NCI-H1417 treated with DMSO at 0.1 percent for 48 hours (cell line): Measurements from ENCODE around the gene LAMTOR2.
"Not testable (repeated sequence)": the region's sequence is repeated elsewhere in the genome, so short reads cannot be mapped to it uniquely, and the experiment has no call there.

Experiments used
- DNase-seq: peaks from one replicate; lab custom pipeline; 2025; lab: John Stamatoyannopoulos, UW

The LAMTOR2 gene

DNA sequence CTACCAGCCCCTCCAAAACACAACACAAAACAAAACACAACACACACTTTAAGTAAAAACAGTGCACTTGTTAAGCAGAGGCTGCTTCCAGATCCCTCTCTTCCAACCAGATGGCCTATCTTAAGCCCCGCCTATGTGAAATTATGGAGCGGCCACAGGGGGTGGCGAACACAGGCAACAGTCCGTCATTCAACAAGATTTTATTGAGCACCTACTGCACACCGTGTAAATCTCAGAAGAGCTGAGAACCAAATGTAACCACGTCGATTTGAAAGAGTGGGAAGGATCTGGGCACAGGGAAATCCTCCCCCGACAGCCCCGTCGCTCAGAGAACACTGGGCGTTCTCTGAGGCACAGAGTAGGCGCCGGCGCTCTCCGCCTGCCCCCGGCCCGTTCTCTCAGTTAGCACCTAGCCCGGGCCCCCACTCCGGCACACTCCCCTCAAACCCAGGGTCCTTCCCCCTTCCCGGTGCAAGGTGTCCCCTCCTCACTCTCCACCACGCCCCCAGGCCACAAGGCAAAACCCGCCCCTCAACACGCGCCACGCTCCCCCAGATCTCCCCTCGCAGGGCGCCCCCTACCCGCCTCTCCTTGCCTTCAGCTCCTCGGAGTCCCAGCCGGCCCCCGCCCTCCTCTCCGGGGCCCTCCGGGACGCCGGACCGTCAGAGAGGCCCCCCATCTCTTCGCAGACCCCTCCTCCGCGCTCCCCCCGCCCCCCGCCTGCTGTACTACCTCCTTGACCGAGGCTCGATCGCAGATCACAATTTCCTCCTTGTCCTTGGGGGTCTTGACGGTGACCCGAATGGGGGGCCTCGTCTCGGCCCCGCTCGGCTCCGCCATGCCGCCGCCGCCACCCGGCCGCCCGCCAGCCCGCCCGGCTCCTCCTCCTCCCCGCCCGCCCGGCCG lies 1.5 kb upstream of the LAMTOR2 start:
- DNase-seq = no peak

DNA sequence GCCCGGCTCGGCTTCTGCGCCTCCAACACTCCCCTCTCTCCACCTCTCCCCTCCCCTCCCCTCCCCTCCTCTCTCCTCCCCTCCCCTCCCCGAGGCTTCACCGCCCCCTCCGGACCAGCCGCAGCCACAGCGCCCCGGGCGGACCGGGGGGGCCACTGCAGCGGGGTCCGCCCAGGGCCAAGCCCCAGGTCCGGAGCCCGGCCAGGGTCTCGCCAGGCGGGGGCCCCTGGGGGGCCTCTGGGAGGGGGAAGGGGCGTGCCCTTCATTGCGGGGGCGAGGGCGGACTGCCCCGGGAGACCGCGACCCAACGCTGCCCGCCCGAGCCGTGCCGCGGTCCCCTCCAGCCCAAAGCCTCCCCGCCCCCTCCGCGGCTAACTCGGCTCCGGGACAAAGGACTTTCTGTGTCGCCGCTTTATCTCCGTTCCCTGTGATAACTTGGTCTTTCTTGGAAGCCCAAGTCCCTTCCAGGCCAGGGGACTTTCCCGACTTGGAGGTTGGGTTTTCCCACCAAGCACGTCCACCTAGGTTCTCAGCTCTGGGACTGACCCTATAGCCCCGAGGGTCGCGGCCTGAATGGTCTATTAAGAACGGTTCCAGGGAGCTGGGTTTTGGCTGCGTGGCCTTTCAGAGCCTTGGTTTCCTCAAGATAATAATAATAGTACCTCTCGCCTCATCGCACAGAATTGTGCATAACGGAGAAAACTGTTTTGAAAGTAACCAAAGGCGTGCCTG lies 648 bp upstream of the LAMTOR2 start, which contains the start of gene UBQLN4:
TSS of gene UBQLN4 (minus strand) at position 31 of the 732 bp plus-strand sequence. CDS start 97 bp downstream, outside the sequence.
- no peak for DNase-seq

DNA sequence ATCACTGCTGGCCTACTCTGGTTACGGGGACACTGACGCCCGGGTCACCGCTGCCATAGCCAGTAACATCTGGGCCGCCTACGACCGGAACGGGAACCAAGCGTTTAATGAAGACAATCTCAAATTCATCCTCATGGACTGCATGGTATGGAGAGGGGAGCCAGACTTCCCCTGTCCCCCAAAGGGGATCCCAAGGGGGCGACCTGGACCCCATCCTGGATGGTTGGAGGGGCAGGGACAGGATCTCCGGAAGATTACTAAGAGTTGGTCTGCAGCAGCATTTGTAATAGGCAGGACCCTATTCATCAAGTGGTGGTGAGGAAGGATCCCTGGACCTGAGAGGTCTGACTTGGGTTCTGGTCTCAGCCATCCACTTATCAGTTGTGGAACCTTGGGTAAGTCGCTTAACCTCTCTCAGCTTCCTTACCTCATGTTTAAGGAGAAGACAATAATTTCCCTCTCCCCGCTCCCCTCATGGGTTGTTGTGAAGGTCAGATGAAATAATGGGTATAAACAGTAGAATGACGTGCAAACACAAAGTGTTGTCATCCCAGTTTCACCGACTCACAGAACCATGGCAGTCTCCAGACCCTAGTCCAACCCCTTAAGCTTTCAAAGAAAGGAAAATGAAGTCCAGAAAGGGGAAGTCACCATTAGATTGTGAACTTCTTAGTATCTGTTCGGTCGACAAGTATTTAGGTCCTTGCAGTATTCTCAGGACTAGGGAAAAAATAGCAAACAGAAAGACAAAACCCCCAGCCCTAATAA lies 883 bp downstream of the LAMTOR2 start:
- DNase-seq = no peak

DNA sequence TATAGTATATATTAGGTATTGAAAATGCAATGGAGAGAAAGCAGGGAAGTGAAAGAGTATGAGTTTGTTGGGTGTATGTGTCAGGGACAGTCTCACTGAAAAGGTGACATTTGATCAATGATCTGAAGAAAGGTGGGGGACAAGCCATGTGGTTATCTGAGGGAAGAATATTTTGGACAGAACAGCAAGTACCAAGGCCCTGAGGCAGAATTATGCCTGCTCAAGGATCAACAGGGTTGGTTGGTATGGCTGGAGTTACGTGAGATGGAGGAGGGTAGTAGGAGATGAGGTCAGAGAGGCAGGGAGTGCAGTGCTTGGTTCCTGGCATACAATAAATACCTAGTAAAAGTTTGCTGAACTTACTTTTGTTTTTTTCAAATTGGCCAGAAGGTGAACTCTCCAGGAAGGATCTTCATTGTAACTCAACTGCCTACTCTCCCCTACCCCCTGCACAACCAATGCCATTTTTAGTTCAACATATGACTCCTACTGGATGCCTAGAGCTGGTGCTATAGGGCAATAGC lies 1.8 kb downstream of the LAMTOR2 start:
- DNase-seq = no peak

DNA sequence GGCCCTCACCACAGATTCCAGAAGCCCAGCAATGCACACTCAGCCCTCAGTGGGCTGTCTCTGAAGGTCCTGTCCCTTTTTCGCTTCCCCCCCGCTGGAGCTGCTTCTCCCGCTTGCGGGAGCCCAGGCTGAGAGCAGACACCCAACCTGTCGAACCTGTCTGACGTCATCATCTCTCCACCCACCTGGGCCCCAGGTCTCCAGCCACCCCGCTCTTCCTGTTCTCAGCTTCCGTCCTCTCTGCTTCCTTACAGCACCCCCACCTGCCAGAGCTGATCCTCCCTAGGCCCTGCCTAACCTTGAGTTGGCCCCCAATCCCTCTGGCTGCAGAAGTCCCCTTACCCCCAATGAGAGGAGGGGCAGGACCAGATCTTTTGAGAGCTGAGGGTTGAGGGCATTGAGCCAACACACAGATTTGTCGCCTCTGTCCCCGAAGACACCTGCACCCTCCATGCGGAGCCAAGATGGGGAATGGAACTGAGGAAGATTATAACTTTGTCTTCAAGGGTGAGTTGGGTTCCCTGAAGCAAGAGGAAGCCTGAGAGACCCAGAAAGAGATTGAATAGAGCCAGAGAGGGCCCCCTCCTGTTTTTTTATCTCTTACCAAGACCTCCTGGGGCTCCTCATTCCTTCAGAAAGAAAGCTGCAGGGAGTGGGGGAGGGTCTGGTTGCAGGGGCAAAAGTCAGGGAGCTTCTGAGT lies 6.5 kb downstream of the LAMTOR2 start, which contains the start of gene RAB25:
TSS of gene RAB25 (plus strand) at position 224 of the 700 bp plus-strand sequence. CDS start at position 465, 241 bp downstream.
- no peak for DNase-seq

DNA sequence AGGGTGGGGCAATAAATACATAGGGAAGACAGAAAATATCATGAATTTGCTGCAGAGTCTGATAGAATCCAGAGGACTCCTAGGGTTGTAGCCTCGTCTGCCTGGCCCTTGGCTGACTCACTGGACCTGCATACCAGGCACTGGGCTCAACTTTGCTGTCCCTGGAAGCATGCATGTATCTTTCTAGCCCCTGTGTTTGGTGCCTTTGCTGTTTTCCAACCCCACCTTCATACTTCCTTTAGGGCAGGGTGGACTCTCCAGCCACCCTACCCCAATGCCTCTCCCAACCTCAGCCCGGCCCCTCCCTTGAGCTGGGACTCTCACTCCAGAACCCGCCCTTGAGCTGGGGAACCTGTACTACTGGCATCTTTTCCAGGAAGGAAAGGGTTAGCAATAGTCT lies 7.6 kb downstream of the LAMTOR2 start:
- DNase-seq = no peak

DNA sequence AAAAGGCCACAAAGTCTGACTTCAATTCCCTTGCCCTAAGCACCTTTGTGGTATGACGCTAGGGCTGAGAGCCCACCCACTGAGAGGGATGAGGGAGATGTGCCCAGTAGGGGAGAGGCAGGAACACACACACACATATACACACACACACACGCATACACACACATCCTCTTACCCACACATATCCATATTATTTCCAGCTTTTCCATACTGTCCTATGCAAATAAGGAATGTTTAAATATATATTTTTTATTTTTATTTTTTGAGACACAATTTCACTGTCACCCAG lies 9.4 kb downstream of the LAMTOR2 start:
- no peak for DNase-seq

DNA sequence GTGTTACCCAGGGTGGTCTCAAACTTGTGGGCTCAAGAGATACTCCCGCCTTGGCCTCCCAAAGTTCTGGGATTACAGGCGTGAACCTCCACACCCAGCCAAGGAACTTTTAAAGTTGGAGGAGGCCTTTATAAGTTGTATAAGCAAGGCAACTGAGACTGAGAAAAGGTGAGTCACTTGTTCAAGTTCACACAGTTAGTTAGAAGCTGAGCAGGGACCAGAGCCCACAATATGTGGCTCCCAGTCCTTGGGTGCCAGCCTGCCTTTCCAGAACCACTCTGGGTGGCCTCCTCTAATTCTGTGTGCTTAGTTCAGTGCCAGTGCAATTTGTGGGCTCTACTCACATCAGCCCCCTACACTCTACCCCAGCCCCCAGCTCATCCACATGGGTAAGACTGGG lies 10.0 kb downstream of the LAMTOR2 start:
- no peak for DNase-seq

DNA sequence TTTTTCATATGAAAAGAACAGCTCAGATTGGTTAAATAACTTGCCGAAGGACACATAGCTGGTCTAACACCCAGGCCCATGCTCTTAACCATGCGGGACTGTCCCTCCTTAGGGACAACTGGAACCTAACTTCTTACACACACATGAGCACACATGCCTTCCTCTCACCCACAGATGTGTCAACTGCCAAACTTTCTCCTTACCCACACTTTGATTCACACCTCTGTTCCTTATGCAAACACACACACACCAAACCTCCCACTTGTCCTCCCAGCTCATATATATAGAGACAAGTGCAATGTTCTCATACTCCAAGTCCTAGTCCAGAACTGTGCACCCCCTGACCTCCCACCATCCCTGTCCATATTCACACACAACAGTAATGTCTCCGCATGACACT lies 10.6 kb downstream of the LAMTOR2 start:
- no peak for DNase-seq

DNA sequence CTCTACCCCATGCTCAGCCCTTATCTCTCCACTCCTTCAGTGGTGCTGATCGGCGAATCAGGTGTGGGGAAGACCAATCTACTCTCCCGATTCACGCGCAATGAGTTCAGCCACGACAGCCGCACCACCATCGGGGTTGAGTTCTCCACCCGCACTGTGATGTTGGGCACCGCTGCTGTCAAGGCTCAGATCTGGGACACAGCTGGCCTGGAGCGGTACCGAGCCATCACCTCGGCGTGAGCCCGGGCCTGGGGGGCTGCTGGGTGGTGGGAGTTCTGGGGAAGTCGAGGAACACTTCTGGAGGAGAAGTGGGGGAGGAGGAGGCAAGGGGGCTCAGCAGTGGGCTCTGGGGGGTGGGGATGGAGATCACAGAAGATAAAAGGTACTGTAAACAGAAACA lies 11.3 kb downstream of the LAMTOR2 start:
- no peak for DNase-seq

DNA sequence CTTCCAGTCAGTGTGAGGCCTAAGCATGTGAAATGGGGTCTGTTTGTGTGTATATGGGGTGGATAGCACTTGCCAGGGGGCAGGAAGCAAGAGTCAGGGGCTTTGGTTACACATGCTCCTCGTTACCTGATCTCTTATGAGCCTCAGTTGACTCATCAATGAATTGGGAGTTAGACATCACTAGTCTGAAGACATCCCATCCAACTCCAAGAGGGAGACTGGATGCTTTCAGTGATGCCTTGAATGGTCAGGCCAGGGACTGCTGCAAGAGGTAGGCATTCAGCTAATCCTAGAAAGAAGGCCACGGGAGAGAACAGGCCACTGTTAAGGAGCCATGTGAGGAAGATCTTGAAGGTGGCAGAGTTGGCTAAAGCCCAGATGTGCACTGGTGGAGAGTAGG lies 12.7 kb downstream of the LAMTOR2 start:
- DNase-seq = no peak

DNA sequence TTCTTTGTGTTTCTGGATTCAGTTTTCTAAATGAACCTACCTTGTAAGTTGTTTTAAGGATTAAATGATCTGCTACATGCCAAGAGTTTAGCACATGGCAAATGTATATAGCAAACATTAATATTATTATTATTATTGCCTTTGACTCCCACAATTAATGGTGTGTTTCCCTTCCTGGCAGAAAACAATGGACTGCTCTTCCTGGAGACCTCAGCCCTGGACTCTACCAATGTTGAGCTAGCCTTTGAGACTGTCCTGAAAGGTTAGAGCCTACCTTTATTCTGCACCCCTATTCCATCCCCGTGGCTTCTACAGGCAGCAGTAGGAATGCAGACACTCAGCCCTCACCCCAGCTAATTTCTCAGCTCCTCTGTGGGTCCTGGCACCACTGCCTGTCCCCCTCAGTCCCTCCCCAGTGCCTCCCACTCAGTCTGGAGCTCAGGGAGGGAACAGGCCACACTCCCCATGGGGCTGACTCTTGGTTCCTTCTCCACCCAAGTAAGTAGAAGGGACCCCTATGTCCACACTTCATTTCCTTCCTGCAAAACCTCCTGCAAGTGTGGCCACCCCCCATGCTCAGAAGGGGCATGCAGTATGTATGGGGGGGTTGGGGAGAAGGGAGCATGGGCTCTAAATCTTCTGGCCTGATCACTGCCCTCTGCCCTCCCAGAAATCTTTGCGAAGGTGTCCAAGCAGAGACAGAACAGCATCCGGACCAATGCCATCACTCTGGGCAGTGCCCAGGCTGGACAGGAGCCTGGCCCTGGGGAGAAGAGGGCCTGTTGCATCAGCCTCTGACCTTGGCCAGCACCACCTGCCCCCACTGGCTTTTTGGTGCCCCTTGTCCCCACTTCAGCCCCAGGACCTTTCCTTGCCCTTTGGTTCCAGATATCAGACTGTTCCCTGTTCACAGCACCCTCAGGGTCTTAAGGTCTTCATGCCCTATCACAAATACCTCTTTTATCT lies 15.2 kb downstream of the LAMTOR2 start:
- no peak for DNase-seq

DNA sequence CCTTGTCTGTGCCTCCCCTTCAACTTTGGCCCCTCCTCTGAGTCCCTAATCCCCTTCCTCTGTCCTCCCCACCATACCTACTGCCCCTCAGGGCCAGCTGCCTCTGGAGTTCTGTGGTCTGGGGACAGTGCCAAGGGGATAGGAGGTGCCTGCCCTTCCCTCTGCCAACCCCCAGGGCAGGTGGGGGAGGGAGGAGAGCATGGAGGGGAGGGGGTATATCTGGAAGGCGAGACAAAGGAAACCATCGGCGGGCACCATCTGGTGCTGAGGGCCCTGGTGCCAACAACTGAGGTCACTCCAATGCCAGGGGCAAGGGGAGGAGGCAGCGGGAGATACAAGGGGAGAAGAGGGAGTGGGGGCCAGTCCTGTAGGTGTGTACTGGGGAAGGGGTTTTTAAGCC lies 16.0 kb downstream of the LAMTOR2 start:
- DNase-seq = no peak

DNA sequence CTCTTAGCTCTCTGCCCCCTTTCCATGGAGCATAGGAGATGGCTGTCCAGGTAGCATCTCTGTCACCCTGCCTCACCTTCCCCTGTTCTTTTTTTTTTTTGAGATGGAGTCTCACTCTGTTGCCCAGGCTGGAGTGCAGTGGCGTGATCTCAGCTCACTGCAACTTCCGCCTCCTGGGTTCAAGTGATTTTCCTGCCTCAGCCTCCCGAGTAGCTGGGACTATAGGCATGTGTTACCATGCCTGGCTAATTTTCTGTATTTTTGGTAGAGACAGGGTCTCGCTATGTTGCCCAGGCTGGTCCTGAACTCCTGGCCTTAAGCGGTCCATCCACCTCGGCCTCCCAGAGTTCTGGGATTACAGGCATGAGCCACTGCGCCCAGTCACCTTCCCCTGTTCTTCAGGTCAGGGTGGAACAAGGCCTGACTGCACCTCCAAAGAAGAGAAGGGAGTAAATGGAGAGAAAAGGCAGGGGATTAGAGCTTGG lies 16.8 kb downstream of the LAMTOR2 start:
- not testable (repeated sequence) for DNase-seq

DNA sequence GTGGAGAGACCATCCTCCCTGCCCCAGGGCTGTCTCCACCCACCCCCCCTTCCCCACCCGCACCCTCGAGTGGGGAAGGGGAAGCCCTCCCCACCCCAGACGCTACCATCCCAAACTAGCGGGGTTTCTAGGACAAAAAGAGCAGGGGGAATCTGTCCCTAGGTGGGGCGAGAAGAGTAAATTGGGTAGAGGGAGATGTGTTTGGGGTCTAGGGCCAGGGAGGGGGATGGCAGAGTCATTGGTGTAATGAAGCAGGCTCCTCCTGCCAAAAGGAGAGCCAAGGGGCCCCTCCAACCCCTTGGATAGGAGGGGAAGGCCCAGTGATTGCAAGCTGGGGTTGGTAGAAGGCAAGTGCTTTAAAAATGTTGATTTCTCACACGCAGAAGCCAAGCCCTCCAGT lies 17.7 kb downstream of the LAMTOR2 start:
- DNase-seq = no peak

DNA sequence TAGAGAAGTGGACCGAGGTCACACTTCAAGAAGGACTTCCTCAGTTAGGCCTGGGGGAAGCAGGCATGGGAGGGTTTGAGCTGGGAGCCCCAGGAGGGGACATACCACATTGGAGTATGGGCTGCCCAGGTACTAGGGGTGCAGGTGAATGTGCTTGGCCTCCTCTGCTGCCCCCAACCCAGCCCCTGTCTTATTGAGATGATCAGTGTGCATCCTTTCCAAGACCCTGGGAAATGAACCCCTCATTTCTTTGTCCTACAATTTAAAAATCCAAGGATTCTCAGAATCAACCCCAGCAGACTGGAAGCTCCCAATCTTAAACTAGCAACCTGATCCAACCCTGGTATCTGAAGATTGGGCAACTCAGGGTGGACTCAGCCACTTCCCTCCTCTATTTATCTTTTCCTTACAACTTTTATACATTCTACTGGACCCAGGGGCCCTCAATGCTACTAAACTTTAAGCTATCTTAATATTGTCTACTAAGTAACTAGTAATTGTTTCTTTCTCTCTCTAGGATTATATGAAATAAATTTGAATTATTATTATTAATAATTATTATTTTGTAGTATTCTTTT lies 18.6 kb downstream of the LAMTOR2 start:
- no peak for DNase-seq

DNA sequence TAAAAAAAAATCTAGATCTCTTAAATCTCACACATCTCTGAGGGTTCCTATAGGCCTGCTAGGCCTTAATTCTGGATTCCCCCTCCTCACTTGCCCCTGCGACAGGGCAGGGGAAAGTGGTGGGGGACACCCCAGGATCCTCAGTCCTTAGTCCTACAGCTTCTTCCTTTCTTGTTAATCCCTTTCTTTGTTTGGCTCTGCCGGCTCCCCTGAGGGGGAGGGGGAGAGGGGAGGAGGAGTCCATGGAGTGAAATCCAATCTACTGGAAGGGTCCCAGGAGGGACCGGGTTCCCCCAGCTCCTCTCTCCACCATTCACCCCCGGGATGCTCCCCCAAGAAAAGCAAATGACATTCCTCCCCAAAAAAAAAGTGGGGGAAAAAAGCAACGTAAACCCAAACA lies 19.2 kb downstream of the LAMTOR2 start:
- DNase-seq = no peak

DNA sequence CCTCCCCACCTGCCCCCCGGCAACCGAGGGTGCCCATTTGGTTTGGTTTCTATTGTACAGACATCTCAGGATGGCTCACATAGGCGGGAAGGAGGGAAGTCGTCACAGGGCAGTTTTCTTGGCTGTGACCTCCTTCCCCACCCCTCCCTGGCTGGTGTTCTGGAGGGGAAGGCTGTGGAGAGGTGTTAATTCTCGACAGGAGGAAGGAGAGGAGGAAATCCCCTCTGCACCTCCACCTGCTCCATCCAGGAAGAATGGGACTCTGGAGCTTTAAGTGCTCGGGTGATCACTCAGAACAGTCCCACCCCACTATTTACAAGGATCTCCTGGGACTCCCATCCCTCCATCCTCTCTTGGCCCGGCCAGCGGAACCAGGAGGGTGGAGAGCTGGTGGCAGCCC lies 20.1 kb downstream of the LAMTOR2 start:
- no peak for DNase-seq

DNA sequence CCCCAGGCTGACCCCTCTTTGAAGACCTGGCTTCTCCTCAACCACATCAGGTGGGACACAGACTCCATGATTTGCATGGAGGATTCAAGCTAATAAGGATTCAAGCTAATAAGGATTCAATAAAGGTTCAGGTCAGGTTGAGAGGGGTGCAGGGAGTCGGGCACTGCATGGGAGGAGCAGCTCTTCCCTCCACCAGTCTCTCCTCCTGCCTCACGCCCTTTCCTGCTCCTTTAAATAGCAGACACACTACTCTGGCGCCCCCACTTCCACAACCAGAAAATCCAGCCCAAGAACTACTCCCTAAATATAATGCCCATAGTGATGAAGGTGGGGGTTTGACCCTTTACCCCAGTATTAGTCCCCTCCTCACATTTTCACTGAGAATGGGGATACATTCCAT lies 20.6 kb downstream of the LAMTOR2 start:
- DNase-seq = no peak

DNA sequence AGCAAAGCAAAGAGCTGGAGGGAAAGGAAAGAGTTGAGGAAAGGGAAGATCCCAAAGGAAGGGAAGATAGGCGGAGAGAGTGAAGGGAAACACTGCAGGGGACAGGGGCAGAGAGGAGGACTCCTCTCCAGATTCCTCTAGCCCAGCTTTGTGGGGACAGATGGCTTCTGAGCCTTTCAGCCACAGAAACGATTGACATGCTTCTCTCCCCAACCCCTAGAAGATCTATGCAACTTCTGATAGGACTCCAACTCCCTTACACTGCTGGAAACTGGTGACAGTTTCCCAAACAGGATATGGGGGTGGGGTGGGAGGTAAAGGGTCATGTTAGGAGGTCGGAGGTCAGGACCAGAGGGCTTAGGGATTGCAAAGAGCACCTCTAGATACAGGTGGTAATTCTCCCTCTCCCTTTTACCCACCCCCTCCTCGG lies 21.2 kb downstream of the LAMTOR2 start:
- no peak for DNase-seq
